Measurements from ENCODE around the gene SLC7A9.
"Not testable (repeated sequence)": the region's sequence is repeated elsewhere in the genome, so short reads cannot be mapped to it uniquely, and the experiment has no call there.

SLC7A9 gene

GRCh38 chr19:32787161-32787813 lies 82.3 kb downstream of the SLC7A9 start:
- not testable (repeated sequence) for DNase-seq

- DNase-seq, result not testable (repeated sequence)
Observed at GRCh38 chr19:32782089-32782488, 87.5 kb downstream of the SLC7A9 start.

GRCh38 chr19:32781280-32781679 lies 88.3 kb downstream of the SLC7A9 start:
- DNase-seq, result no peak
